ENCODE measurements around the gene NPAS3.

NPAS3 gene

GRCh38 chr14:33835261-33835655 lies 896.6 kb downstream of the NPAS3 start:
- no peak for DNase-seq (ENCODE audit: low read depth in 3 of 3)

GRCh38 chr14:33835677-33836076 lies 897.0 kb downstream of the NPAS3 start:
- DNase-seq (ENCODE audit: low read depth in 3 of 3), result no peak

GRCh38 chr14:33836203-33836899 lies 897.7 kb downstream of the NPAS3 start:
- DNase-seq (ENCODE audit: low read depth in 3 of 3), result no peak

- DNase-seq (ENCODE audit: low read depth in 3 of 3), result no peak
These were observed 898.4 kb downstream of the NPAS3 start for GRCh38 chr14:33836900-33837577.

- DNase-seq (ENCODE audit: low read depth in 3 of 3), result no peak
These were observed 899.4 kb downstream of the NPAS3 start for GRCh38 chr14:33837943-33838683.

- peak in 2 of 3 experiments; percentile 15 to 29 for DNase-seq (ENCODE audit: low read depth in 3 of 3)
These were observed 900.8 kb downstream of the NPAS3 start for GRCh38 chr14:33839193-33840076.

GRCh38 chr14:33840797-33841196 lies 902.1 kb downstream of the NPAS3 start:
- no peak for DNase-seq (ENCODE audit: low read depth in 3 of 3)

GRCh38 chr14:33842299-33842698 lies 903.6 kb downstream of the NPAS3 start:
- DNase-seq (ENCODE audit: low read depth in 3 of 3), result no peak

- DNase-seq (ENCODE audit: low read depth in 3 of 3), result no peak
These were observed 905.4 kb downstream of the NPAS3 start for GRCh38 chr14:33844118-33844517.

- DNase-seq (ENCODE audit: low read depth in 3 of 3), result no peak
These were observed 907.6 kb downstream of the NPAS3 start for GRCh38 chr14:33846100-33846824.

- DNase-seq (ENCODE audit: low read depth in 3 of 3), result no peak
These were observed 908.4 kb downstream of the NPAS3 start for GRCh38 chr14:33847066-33847465.

GRCh38 chr14:33848009-33848408 lies 909.3 kb downstream of the NPAS3 start:
- DNase-seq (ENCODE audit: low read depth in 3 of 3), result no peak

GRCh38 chr14:33848706-33849454 lies 910.2 kb downstream of the NPAS3 start:
- DNase-seq (ENCODE audit: low read depth in 3 of 3), result no peak

- DNase-seq (ENCODE audit: low read depth in 3 of 3), result no peak
These were observed 910.7 kb downstream of the NPAS3 start for GRCh38 chr14:33849455-33849801.

- no peak for DNase-seq (ENCODE audit: low read depth in 3 of 3)
These were observed 912.1 kb downstream of the NPAS3 start for GRCh38 chr14:33850826-33851225.

- no peak for DNase-seq (ENCODE audit: low read depth in 3 of 3)
These were observed 912.7 kb downstream of the NPAS3 start for GRCh38 chr14:33851366-33851765.

- DNase-seq (ENCODE audit: low read depth in 3 of 3), result no peak
These were observed 913.3 kb downstream of the NPAS3 start for GRCh38 chr14:33851931-33852330.

Measured in stimulated activated CD4-positive, alpha-beta T cell treated with anti-CD3 and anti-CD28 coated beads, TNF-alpha, amount 100 ng/mL, for 4 hours (primary cell).